Testis (tissue), 3 donors: Measurements from ENCODE around the gene ADAMTSL2. TPM values are rescaled to one million over a fixed set of nuclear protein-coding genes. Genes with fewer than 3 reads are reported as not detected.

Source experiments
- DNase-seq: peaks from one replicate; pipeline ENCODE4 v3.0.0-alpha.2; 2019
- H3K27ac ChIP-seq, 2 donors: fragments of 200-600 bp; sonication (generic); one replicate each; pipeline ENCODE4 v1.5.1; 2019
- H3K27me3 ChIP-seq: fragments of 200-600 bp; sonication (generic); one replicate; pipeline ENCODE4 v1.5.1; 2019
- H3K36me3 ChIP-seq: fragments of 200-600 bp; sonication (generic); one replicate; pipeline ENCODE4 v1.5.1; 2017; ENCODE audit warnings: low read depth; ENCODE audit errors: missing control alignments
- H3K4me1 ChIP-seq: fragments of 200-600 bp; sonication (generic); one replicate; pipeline ENCODE4 v1.5.1; 2019
- H3K4me3 ChIP-seq, 2 donors: fragments of 200-600 bp; sonication (generic); one replicate each; pipeline ENCODE4 v1.5.1; 2017 to 2019
- H3K9me3 ChIP-seq: fragments of 200-600 bp; sonication (generic); one replicate; pipeline ENCODE4 v1.5.1; 2017
- CTCF ChIP-seq, 3 experiments: fragments of 450-650 bp in 2 of 3; fragments of 200-600 bp in 1 of 3; sonication (generic) in 1 of 3; IDR thresholded peaks; one replicate each; pipeline ENCODE4 v1.5.1; 2016 to 2019; ENCODE audit warnings: antibody characterized with exemption in 3 of 3, mild to moderate bottlenecking in 2 of 3, moderate library complexity in 1 of 3
- POLR2A ChIP-seq: fragments of 450-650 bp; IDR thresholded peaks from one replicate; pipeline ENCODE4 v1.6.1; 2017; ENCODE audit warnings: antibody characterized with exemption, mild to moderate bottlenecking, moderate library complexity
- WGBS, 2 donors: methylation state at CpG; one replicate each; pipeline ENCODE4 v1.1.5; 2018; 5-methylcytosine and 5-hydroxymethylcytosine counted together
- intact Hi-C: fragments of 100-400 bp; cut with DNase I; formaldehyde crosslinking; loops from one replicate; pipeline ENCODE4 v1.15.1; 2023; ENCODE audit warnings: low total_unique reads
- polyA plus RNA-seq: library from polyadenylated mRNA; stranded (reverse); fragments of 350-450 nt; fragmentation: Illumina TruSeq; extraction: RNeasy Lipid Tissue Mini Kit (QIAGEN cat#74804); gene quantifications from one replicate; pipeline ENCODE4 v1.2.3, GENCODE V29; 2014; ENCODE audit warnings: low read depth, low replicate concordance; ENCODE audit not compliant: insufficient read depth
- total RNA-seq, 2 donors: library from RNA; depleted of rRNA; stranded (reverse); fragments of >200 nt; gene quantifications; one replicate each; pipeline ENCODE4 v1.2.3, GENCODE V29; 2016

Gene ADAMTSL2
- total and polyA plus RNA-seq, 3 donors from 2014 or later = 3.8 to 11.1 (median 9.4) TPM

- Histone ChIP-seq H3K36me3 (no peaks in the 10 kb centered on the region), H3K27ac (no peak overlapping the region), H3K27me3 (no peaks in the 10 kb centered on the region), H3K9me3 (no peaks in the 10 kb centered on the region), H3K4me3 (no peak overlapping the region), H3K4me1 (peaks cover 13% of the 10 kb centered on the region)
- intact Hi-C loops = no loop called here
- TF ChIP-seq CTCF (IDR thresholded peaks at IDR 0.05) (no peak), POLR2A (no peak)
- DNase-seq = no peak
- 83 to 90% methylated on average over 10 to 16 of the region's 16 CpGs for whole genome bisulfite sequencing, 2 donors
These were observed 9.4 kb downstream of the ADAMTSL2 start for GRCh38 chr9:133543772-133544467.

GRCh38 chr9:133545494-133546286 lies 11.2 kb downstream of the ADAMTSL2 start:
- intact Hi-C loops = no loop called here
- no peaks in the 10 kb centered on the region for H3K9me3 ChIP-seq
- no peak overlapping the region for H3K27ac ChIP-seq
- 61 to 62% methylated on average over 25 of the region's 25 CpGs for WGBS, 2 donors
- TF ChIP-seq POLR2A = no peak
- TF ChIP-seq CTCF (IDR thresholded peaks at IDR 0.05) = no peak
- no peaks in the 10 kb centered on the region for H3K36me3 ChIP-seq
- H3K4me3 ChIP-seq = no peak overlapping the region
- no peaks in the 10 kb centered on the region for H3K27me3 ChIP-seq
- peaks cover 7% of the 10 kb centered on the region for H3K4me1 ChIP-seq
- no peak for DNase-seq

GRCh38 chr9:133546287-133546680 lies 11.8 kb downstream of the ADAMTSL2 start:
- intact Hi-C loops = no loop called here
- peaks cover 7% of the 10 kb centered on the region for H3K4me1 ChIP-seq
- no peaks in the 10 kb centered on the region for H3K9me3 ChIP-seq
- no peak overlapping the region for H3K4me3 ChIP-seq
- no peaks in the 10 kb centered on the region for H3K36me3 ChIP-seq
- no peak for DNase-seq
- WGBS, 2 donors = 65 to 73% methylated on average over 5 to 8 of the region's 8 CpGs
- H3K27me3 ChIP-seq = no peaks in the 10 kb centered on the region
- H3K27ac ChIP-seq = no peak overlapping the region
- no peak for TF ChIP-seq POLR2A
- no peak for TF ChIP-seq CTCF (IDR thresholded peaks at IDR 0.05)

GRCh38 chr9:133547116-133547515 lies 12.6 kb downstream of the ADAMTSL2 start:
- H3K36me3 ChIP-seq = no peaks in the 10 kb centered on the region
- H3K4me1 ChIP-seq = peaks cover 7% of the 10 kb centered on the region
- intact Hi-C loops = no loop called here
- no peaks in the 10 kb centered on the region for H3K9me3 ChIP-seq
- H3K4me3 ChIP-seq = no peak overlapping the region
- H3K27ac ChIP-seq = no peak overlapping the region
- 87 to 92% methylated on average over 10 to 15 of the region's 15 CpGs for WGBS, 2 donors
- TF ChIP-seq POLR2A = no peak
- no peak for TF ChIP-seq CTCF (IDR thresholded peaks at IDR 0.05)
- DNase-seq = no peak
- H3K27me3 ChIP-seq = no peaks in the 10 kb centered on the region
